H1 (cell line): Measurements from ENCODE around the gene ADAMTS9. TPM values are rescaled to one million over a fixed set of nuclear protein-coding genes. Genes with fewer than 3 reads are reported as not detected.

Experiments
- CTCF ChIA-PET: fragments of 300-600 bp; sonication (Branson Sonifier 250); formaldehyde crosslinking; loops from one replicate; lab custom pipeline; 2021; ENCODE audit not compliant: partially characterized antibody; lab: Charles Lee
- POLR2A ChIA-PET: fragments of 300-600 bp; sonication (Branson Sonifier 250); formaldehyde crosslinking; loops from one replicate; lab custom pipeline; 2021; ENCODE audit warnings: inconsistent platforms; ENCODE audit not compliant: partially characterized antibody; lab: Charles Lee
- DNase-seq, 2 experiments: peaks; one replicate each; pipeline versions ENCODE4 v3.0.0 to v3.0.0-alpha.2; 2010 to 2022; ENCODE audit warnings: low spot score in 2 of 2, low read depth in 1 of 2, mixed read lengths in 1 of 2
- FAIRE-seq: peaks from 2 replicates; lab custom pipeline; 2011; peaks lifted over from hg19 to GRCh38; lab: Jason Lieb, UNC
- H2AFZ ChIP-seq: 2 replicates; pipeline ENCODE4 v1.8.1; 2012; ENCODE audit warnings: low read length, inconsistent platforms
- H2AK5ac ChIP-seq: 2 replicates; pipeline ENCODE4 v1.6.1; 2013; ENCODE audit warnings: low read depth, low read length
- H2BK120ac ChIP-seq: replicated peaks from 2 replicates; pipeline ENCODE3; 2013; ENCODE audit warnings: low read depth, low read length, inconsistent platforms
- H2BK12ac ChIP-seq: 2 replicates; pipeline ENCODE4 v1.6.1; 2013; ENCODE audit warnings: low read depth, low read length
- H2BK15ac ChIP-seq: 2 replicates; pipeline ENCODE4 v1.6.1; 2013; ENCODE audit warnings: low read length
- H2BK20ac ChIP-seq: 2 replicates; pipeline ENCODE4 v1.6.1; 2013; ENCODE audit warnings: low read length
- H2BK5ac ChIP-seq: 2 replicates; pipeline ENCODE4 v1.6.1; 2013; ENCODE audit warnings: low read depth, low read length
- H3K14ac ChIP-seq: 2 replicates; pipeline ENCODE4 v1.6.1; 2013; ENCODE audit warnings: inconsistent platforms; ENCODE audit not compliant: insufficient read length
- H3K18ac ChIP-seq: 2 replicates; pipeline ENCODE4 v1.6.1; 2013; ENCODE audit warnings: low read length; ENCODE audit errors: extremely low read depth
- H3K23ac ChIP-seq: 2 replicates; pipeline ENCODE4 v1.6.1; 2013; ENCODE audit warnings: inconsistent platforms; ENCODE audit not compliant: insufficient read length
- H3K23me2 ChIP-seq: 2 replicates; pipeline ENCODE4 v1.6.1; 2013; ENCODE audit warnings: low read depth, low read length
- H3K27ac ChIP-seq: 2 replicates; pipeline ENCODE4 v1.6.1; 2011; ENCODE audit warnings: low read depth, low read length, inconsistent platforms
- H3K27me3 ChIP-seq, 4 experiments: replicated peaks in 1 of 4; 1 replicate in 1 of 4; 2 replicates in 3 of 4; pipeline versions ENCODE4 v1.6.1 to v1.8.1; 2011 to 2013; ENCODE audit warnings: low read length in 3 of 4, mild to moderate bottlenecking in 3 of 4, inconsistent platforms in 2 of 4, mixed read lengths in 2 of 4, moderate library complexity in 1 of 4; ENCODE audit not compliant: control insufficient read depth in 3 of 4, insufficient read depth in 3 of 4; ENCODE audit errors: extremely low read depth in 1 of 4
- H3K36me3 ChIP-seq, 4 experiments: 2 replicates each; pipeline versions ENCODE4 v1.6.1 to v1.8.1; 2011 to 2013; ENCODE audit warnings: mild to moderate bottlenecking in 4 of 4, low read length in 3 of 4, moderate library complexity in 2 of 4, control low read depth in 1 of 4, inconsistent platforms in 1 of 4; ENCODE audit not compliant: insufficient read depth in 4 of 4, control insufficient read depth in 2 of 4
- H3K4ac ChIP-seq: replicated peaks from 2 replicates; pipeline ENCODE3; 2013; ENCODE audit warnings: low read length, low read depth, mixed read lengths, inconsistent platforms; ENCODE audit not compliant: insufficient read length
- H3K4me1 ChIP-seq, 4 experiments: replicated peaks in 1 of 4; 1 replicate in 1 of 4; 2 replicates in 3 of 4; pipeline versions ENCODE4 v1.6.1 to v1.8.1; 2011 to 2013; ENCODE audit warnings: low read length in 3 of 4, inconsistent platforms in 2 of 4, mixed read lengths in 1 of 4; ENCODE audit not compliant: insufficient read depth in 4 of 4, control insufficient read depth in 3 of 4
- H3K4me2 ChIP-seq, 2 experiments: 2 replicates each; pipeline versions ENCODE4 v1.6.1 to v1.8.1; 2011 to 2013; ENCODE audit warnings: low read depth in 2 of 2, low read length in 2 of 2, control low read depth in 1 of 2, inconsistent platforms in 1 of 2, mild to moderate bottlenecking in 1 of 2; ENCODE audit not compliant: insufficient read depth in 1 of 2
- H3K4me3 ChIP-seq, 4 experiments: fragments of 200-600, 300-600 bp in 1 of 4; sonication (generic), shearing (Covaris generic), sonication (Bioruptor Twin) in 1 of 4; 2 replicates each; pipeline versions ENCODE4 v1.5.1 to v1.8.1; 2011 to 2016; ENCODE audit warnings: low read length in 4 of 4, low read depth in 3 of 4, control low read depth in 2 of 4, inconsistent platforms in 2 of 4, mild to moderate bottlenecking in 2 of 4, mixed read lengths in 1 of 4, moderate library complexity in 1 of 4; ENCODE audit not compliant: insufficient read depth in 2 of 4; ENCODE audit errors: extremely low read depth in 1 of 4
- H3K56ac ChIP-seq: replicated peaks from 2 replicates; pipeline ENCODE3; 2013; ENCODE audit warnings: low read depth, mild to moderate bottlenecking, mixed read lengths, low read length, inconsistent platforms; ENCODE audit not compliant: insufficient read length
- H3K79me1 ChIP-seq: 2 replicates; pipeline ENCODE4 v1.6.1; 2013; ENCODE audit warnings: low read depth, low read length, control low read depth
- H3K79me2 ChIP-seq, 2 experiments: 2 replicates each; pipeline versions ENCODE4 v1.6.1 to v1.8.1; 2012 to 2013; ENCODE audit warnings: low read length in 2 of 2, mild to moderate bottlenecking in 2 of 2, inconsistent platforms in 1 of 2; ENCODE audit not compliant: insufficient read depth in 2 of 2, control insufficient read depth in 1 of 2
- H3K9ac ChIP-seq, 4 experiments: replicated peaks in 1 of 4; 1 replicate in 1 of 4; 2 replicates in 3 of 4; pipeline versions ENCODE4 v1.6.1 to v1.8.1; 2011 to 2013; ENCODE audit warnings: low read depth in 3 of 4, low read length in 3 of 4, control low read depth in 2 of 4, mild to moderate bottlenecking in 2 of 4, moderate library complexity in 2 of 4, inconsistent platforms in 1 of 4; ENCODE audit errors: extremely low read depth in 1 of 4
- H3K9me3 ChIP-seq, 2 experiments: 2 replicates each; pipeline versions ENCODE4 v1.6.1 to v1.8.1; 2012 to 2013; ENCODE audit warnings: mild to moderate bottlenecking in 2 of 2, moderate library complexity in 2 of 2, control low read depth in 1 of 2, inconsistent platforms in 1 of 2, low read depth in 1 of 2, low read length in 1 of 2, mixed read lengths in 1 of 2; ENCODE audit not compliant: insufficient read depth in 2 of 2
- H4K20me1 ChIP-seq, 2 experiments: replicated peaks in 1 of 2; 2 replicates each; pipeline versions ENCODE3 to v1.8.1; 2011 to 2013; ENCODE audit warnings: inconsistent platforms in 2 of 2, low read length in 2 of 2, mild to moderate bottlenecking in 1 of 2; ENCODE audit not compliant: insufficient read depth in 2 of 2, control insufficient read depth in 1 of 2
- H4K5ac ChIP-seq: 2 replicates; pipeline ENCODE4 v1.6.1; 2013; ENCODE audit warnings: low read length, low read depth, mixed read lengths, inconsistent platforms; ENCODE audit not compliant: insufficient read length
- H4K8ac ChIP-seq: 2 replicates; pipeline ENCODE4 v1.8.0; 2013; ENCODE audit warnings: mild to moderate bottlenecking, moderate library complexity, low read length, inconsistent platforms; ENCODE audit not compliant: insufficient read depth; ENCODE audit errors: extremely low read depth
- H4K91ac ChIP-seq: replicated peaks from 2 replicates; pipeline ENCODE3; 2013; ENCODE audit warnings: low read length, mixed read lengths, inconsistent platforms; ENCODE audit not compliant: insufficient read length
- WGBS, 2 experiments: shearing (Covaris generic) in 1 of 2; methylation state at CpG; one replicate each; pipeline versions ENCODE4 v1.1.6 to v1.1.7; 2013 to 2015; ENCODE audit warnings: low lambda C conversion rate in 2 of 2, mixed read lengths in 2 of 2, inconsistent platforms in 1 of 2, low coverage in 1 of 2, missing lambda C conversion rate in 1 of 2; ENCODE audit not compliant: insufficient replicate concordance in 2 of 2, insufficient coverage in 1 of 2, insufficient read length in 1 of 2; ENCODE audit errors: extremely low coverage in 1 of 2, missing lambda C conversion rate in 1 of 2; 5-methylcytosine and 5-hydroxymethylcytosine counted together
- polyA plus RNA-seq, 7 experiments: library from polyadenylated mRNA; depleted of rRNA in 3 of 7; stranded (reverse) in 5 of 7; unstranded in 2 of 7; fragments of >200 nt in 5 of 7; fragments of 200-250 nt in 2 of 7; gene quantifications; 1 replicate in 5 of 7; 2 replicates in 1 of 7; 4 replicates in 1 of 7; pipeline versions ENCODE4 v1.2.1 to v1.2.3, GENCODE V29; 2011 to 2013; ENCODE audit warnings: missing spikeins in 2 of 7, mixed read lengths in 2 of 7
- total RNA-seq: library from RNA; stranded (reverse); fragmentation: NEBNext Ultra II Directional; extraction: Animal tissue kit (Norgen Biotek cat#: 25700); gene quantifications from 2 replicates; pipeline ENCODE4 v1.2.1, GENCODE V29; 2021

The ADAMTS9 gene
- total and polyA plus RNA-seq, 2 of the 8 experiments (the other 6 are each of a cell fraction or from before 2014, with no cell fraction given), result 0.20 to 0.41 TPM

DNA sequence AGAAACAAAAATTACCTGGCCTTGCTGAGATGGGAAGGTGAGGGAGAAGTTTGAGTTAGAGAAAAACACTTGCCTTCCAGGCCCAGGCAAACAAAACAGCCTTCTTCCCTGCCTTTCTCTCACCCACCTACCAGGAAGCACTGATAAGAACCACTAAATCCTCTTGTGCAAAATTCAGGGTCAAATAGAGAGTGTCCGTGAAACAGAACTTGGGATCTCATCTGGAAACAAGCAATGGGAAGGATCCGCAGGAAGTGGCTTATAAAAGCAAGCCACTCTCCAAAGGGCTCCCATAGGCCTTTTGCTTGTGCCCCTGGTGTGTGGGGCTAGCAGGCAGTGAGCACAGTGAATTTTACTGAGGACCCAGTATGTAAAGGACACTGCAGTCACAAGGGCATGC, 11.0 kb downstream of the ADAMTS9 start:
- H3K9ac ChIP-seq, result no peak overlapping the region
- no peak overlapping the region for H2AFZ ChIP-seq
- H2AK5ac ChIP-seq, result no peak overlapping the region
- H3K4ac ChIP-seq, result no peak overlapping the region
- H3K23me2 ChIP-seq, result no peaks in the 10 kb centered on the region
- no peak overlapping the region for H3K27ac ChIP-seq
- DNase-seq (no peak), FAIRE-seq (no peak)
- CTCF ChIA-PET, result no interaction called here
- H3K27me3 ChIP-seq, result peaks cover 18 to 36% (median 27%) of the 10 kb centered on the region in 4 experiments
- H4K5ac ChIP-seq, result no peak overlapping the region
- H4K20me1 ChIP-seq, result no peaks in the 10 kb centered on the region
- POLR2A ChIA-PET, result no interaction called here
- no peaks in the 10 kb centered on the region for H3K79me2 ChIP-seq
- H2BK12ac ChIP-seq, result no peak overlapping the region
- H2BK120ac ChIP-seq, result no peak overlapping the region
- H3K18ac ChIP-seq, result no peak overlapping the region
- H2BK15ac ChIP-seq, result no peak overlapping the region
- no peak overlapping the region for H4K8ac ChIP-seq
- H3K4me2 ChIP-seq, result no peak overlapping the region
- H3K4me3 ChIP-seq, result no peak overlapping the region
- H2BK5ac ChIP-seq, result no peak overlapping the region
- H2BK20ac ChIP-seq, result no peak overlapping the region
- WGBS, 2 experiments, result 84% methylated on average over 2 of the region's 2 CpGs; no CpG with 5 or more reads in 1 of the 2 experiments
- no peaks in the 10 kb centered on the region for H3K36me3 ChIP-seq
- no peak overlapping the region for H3K56ac ChIP-seq
- no peaks in the 10 kb centered on the region for H3K79me1 ChIP-seq
- H3K4me1 ChIP-seq, result peaks cover 8 to 23% (median 21%) of the 10 kb centered on the region in 4 experiments; a peak in 5 of 7 replicates
- no peak overlapping the region for H3K23ac ChIP-seq
- no peak overlapping the region for H4K91ac ChIP-seq
- H3K14ac ChIP-seq, result no peak overlapping the region
- no peaks in the 10 kb centered on the region for H3K9me3 ChIP-seq
